Ishikawa (cell line): ENCODE measurements around the gene ANXA2.

ENCODE experiments used
- CEBPB ChIP-seq: IDR thresholded peaks from 2 replicates; pipeline ENCODE4 v1.6.1; 2012
- CREB1 ChIP-seq: IDR thresholded peaks from 2 replicates; pipeline ENCODE4 v1.6.1; 2012; ENCODE audit warnings: low read depth
- EGR1 ChIP-seq: IDR thresholded peaks from 2 replicates; pipeline ENCODE4 v1.6.1; 2012
- EP300 ChIP-seq: IDR thresholded peaks from 2 replicates; pipeline ENCODE4 v1.6.1; 2012; ENCODE audit warnings: borderline replicate concordance
- FOXM1 ChIP-seq: IDR thresholded peaks from 2 replicates; pipeline ENCODE4 v1.6.1; 2012; ENCODE audit warnings: low read depth, borderline replicate concordance
- MAX ChIP-seq: IDR thresholded peaks from 2 replicates; pipeline ENCODE4 v1.6.1; 2012
- NFIC ChIP-seq: IDR thresholded peaks from 2 replicates; pipeline ENCODE4 v1.6.1; 2012
- RAD21 ChIP-seq: IDR thresholded peaks from 2 replicates; pipeline ENCODE4 v1.6.1; 2012; ENCODE audit warnings: low read depth
- REST ChIP-seq: IDR thresholded peaks from 2 replicates; pipeline ENCODE4 v1.6.1; 2012; ENCODE audit warnings: low read depth, mild to moderate bottlenecking
- TAF1 ChIP-seq: IDR thresholded peaks from 2 replicates; pipeline ENCODE4 v1.6.1; 2012; ENCODE audit warnings: low read depth, mild to moderate bottlenecking
- TCF12 ChIP-seq: IDR thresholded peaks from 2 replicates; pipeline ENCODE4 v1.6.1; 2012; ENCODE audit warnings: low read depth
- TEAD4 ChIP-seq: IDR thresholded peaks from 2 replicates; pipeline ENCODE4 v1.6.1; 2012
- USF1 ChIP-seq: IDR thresholded peaks from 2 replicates; pipeline ENCODE4 v1.6.1; 2012
- YY1 ChIP-seq: IDR thresholded peaks from 2 replicates; pipeline ENCODE4 v1.6.1; 2012; ENCODE audit warnings: low read depth
- ZBTB7A ChIP-seq: IDR thresholded peaks from 2 replicates; pipeline ENCODE4 v1.6.1; 2012; ENCODE audit warnings: low read depth

The ANXA2 gene

GRCh38 chr15:60392601-60392985 lies 5.2 kb downstream of the ANXA2 start:
- TF ChIP-seq TAF1 (no peak), TCF12 (no peak), RAD21 (no peak), EP300 (no peak), REST (no peak), CREB1 (no peak)

- TF ChIP-seq TCF12 (no peak), MAX (no peak), YY1 (no peak), TEAD4 (no peak), CREB1 (no peak), EGR1 (no peak), NFIC (no peak), CEBPB (no peak), REST (no peak), EP300 (no peak), TAF1 (no peak), ZBTB7A (no peak), FOXM1 (no peak), RAD21 (no peak), USF1 (no peak)
Observed at GRCh38 chr15:60391722-60392315, 6.0 kb downstream of the ANXA2 start.

- TF ChIP-seq EP300, result peak; percentile 45; the same call in 1 of the 2 replicates
- TF ChIP-seq NFIC, result peak; percentile 42; the same call in 1 of the 2 replicates
- TF ChIP-seq CREB1, result no peak
Observed at GRCh38 chr15:60390871-60391501, 6.8 kb downstream of the ANXA2 start.

- TF ChIP-seq CREB1 (no peak), NFIC (no peak), TCF12 (no peak), ZBTB7A (no peak), USF1 (no peak)
Observed at GRCh38 chr15:60390231-60390630, 7.6 kb downstream of the ANXA2 start.

- TF ChIP-seq NFIC (no peak), CREB1 (no peak), USF1 (no peak), YY1 (no peak), MAX (no peak), TAF1 (no peak), EP300 (no peak), CEBPB (no peak)
Observed at GRCh38 chr15:60389261-60390077, 8.3 kb downstream of the ANXA2 start.

- TF ChIP-seq CEBPB (no peak), TEAD4 (no peak), FOXM1 (no peak), EGR1 (no peak), MAX (no peak), YY1 (no peak), EP300 (no peak), TAF1 (no peak), RAD21 (no peak), NFIC (no peak), REST (no peak), CREB1 (no peak), USF1 (no peak), TCF12 (no peak), ZBTB7A (no peak)
Observed at GRCh38 chr15:60387321-60387720, 10.5 kb downstream of the ANXA2 start.
